Measurements from ENCODE around the gene CNTNAP5.

The CNTNAP5 gene

DNA sequence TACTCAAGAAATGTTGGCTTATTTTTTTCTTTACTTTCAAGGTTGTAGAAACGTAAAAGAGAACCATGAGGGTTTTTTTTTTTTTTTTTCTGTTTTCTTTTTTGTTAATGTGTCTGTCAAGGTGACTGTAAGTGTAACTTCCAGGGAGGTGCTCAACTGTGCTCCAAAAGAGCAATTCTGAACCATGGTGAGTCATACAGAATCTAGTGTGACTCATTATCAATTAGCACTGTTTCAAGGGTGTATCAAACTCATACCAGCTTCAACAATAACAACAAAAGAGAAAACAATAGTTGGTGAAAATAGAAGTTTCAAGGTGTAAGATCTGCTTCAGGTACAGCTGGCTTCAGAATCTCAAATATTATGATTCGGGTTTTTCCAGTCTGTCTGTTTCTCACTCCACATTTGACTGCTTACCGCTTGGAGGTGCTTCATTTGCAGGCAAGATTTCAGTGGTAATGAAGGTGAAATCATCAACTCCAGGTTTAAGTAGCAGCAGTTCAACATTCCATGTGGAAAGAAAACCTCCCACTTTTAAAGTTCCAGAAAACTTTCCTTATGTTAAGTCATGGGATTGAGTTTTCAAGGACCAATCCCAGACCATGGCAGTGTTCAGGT is 850.6 kb downstream of the CNTNAP5 start:
- H4K20me1 ChIP-seq (ENCODE audit: insufficient read depth, low read length, poor library complexity, severe bottlenecking): no peaks in the 10 kb centered on the region
- no peaks in the 10 kb centered on the region for H3K9me3 ChIP-seq (ENCODE audit: insufficient read depth, low read depth, low read length)
- H3F3A ChIP-seq (ENCODE audit: low read depth): no peaks in the 10 kb centered on the region
- H3K27me3 ChIP-seq (ENCODE audit: insufficient read depth, low read length, poor library complexity, severe bottlenecking): no peaks in the 10 kb centered on the region
- no peak overlapping the region for H2AFZ ChIP-seq (ENCODE audit: low read length)
- no peaks in the 10 kb centered on the region for H3K4me1 ChIP-seq (ENCODE audit: insufficient read depth, low read length, poor library complexity, severe bottlenecking)
- H3K9me2 ChIP-seq (replicated peaks; ENCODE audit: low read depth, low read length): no peaks in the 10 kb centered on the region
- no peak overlapping the region for H3K4me3 ChIP-seq (ENCODE audit: low read length, poor library complexity, severe bottlenecking)
- TF ChIP-seq, protein P1, sequence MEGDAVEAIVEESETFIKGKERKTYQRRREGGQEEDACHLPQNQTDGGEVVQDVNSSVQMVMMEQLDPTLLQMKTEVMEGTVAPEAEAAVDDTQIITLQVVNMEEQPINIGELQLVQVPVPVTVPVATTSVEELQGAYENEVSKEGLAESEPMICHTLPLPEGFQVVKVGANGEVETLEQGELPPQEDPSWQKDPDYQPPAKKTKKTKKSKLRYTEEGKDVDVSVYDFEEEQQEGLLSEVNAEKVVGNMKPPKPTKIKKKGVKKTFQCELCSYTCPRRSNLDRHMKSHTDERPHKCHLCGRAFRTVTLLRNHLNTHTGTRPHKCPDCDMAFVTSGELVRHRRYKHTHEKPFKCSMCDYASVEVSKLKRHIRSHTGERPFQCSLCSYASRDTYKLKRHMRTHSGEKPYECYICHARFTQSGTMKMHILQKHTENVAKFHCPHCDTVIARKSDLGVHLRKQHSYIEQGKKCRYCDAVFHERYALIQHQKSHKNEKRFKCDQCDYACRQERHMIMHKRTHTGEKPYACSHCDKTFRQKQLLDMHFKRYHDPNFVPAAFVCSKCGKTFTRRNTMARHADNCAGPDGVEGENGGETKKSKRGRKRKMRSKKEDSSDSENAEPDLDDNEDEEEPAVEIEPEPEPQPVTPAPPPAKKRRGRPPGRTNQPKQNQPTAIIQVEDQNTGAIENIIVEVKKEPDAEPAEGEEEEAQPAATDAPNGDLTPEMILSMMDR (conservative IDR thresholded peaks at IDR 0.05; ENCODE audit: low read length): no peak
- no peak for TF ChIP-seq EZH2phosphoT487 (IDR thresholded peaks at IDR 0.05; ENCODE audit: borderline replicate concordance)
- H3K9ac ChIP-seq (ENCODE audit: low read depth, low read length, poor library complexity, severe bottlenecking): no peak overlapping the region
- H3K4me2 ChIP-seq (ENCODE audit: low read depth, low read length, poor library complexity, severe bottlenecking): no peak overlapping the region
- no peaks in the 10 kb centered on the region for H3K79me2 ChIP-seq (ENCODE audit: insufficient read depth, low read length)
- no peaks in the 10 kb centered on the region for H3K36me3 ChIP-seq (ENCODE audit: insufficient read depth, low read length)

GRCh38 chr2:124877141-124877577 is 852.1 kb downstream of the CNTNAP5 start:
- H2AFZ ChIP-seq (ENCODE audit: low read length): no peak overlapping the region
- H3K4me2 ChIP-seq (ENCODE audit: low read depth, low read length, poor library complexity, severe bottlenecking): no peak overlapping the region

DNA sequence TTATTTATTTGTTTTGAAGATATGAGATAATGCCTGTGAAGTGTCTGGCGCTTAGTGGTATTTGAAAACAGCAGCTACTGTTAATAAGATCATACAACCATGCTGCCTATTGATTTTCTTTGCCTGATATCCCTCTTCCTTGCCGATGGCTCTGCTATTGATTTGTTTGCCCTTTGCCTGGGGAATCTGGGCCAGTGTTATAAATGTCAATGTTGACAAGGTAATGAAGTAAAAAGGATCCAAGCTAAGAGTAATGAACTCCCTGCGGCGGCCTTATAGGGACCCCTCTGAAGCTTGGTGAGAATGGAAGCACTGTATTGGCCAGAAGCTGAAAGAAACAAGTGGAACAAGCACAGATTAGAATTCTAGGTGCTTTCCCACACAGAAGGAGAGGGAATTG is 854.6 kb downstream of the CNTNAP5 start:
- Histone ChIP-seq H3K9me3 (ENCODE audit: insufficient read depth, low read depth, low read length) (no peaks in the 10 kb centered on the region), H3K9ac (ENCODE audit: low read depth, low read length, poor library complexity, severe bottlenecking) (no peak overlapping the region), H3K4me1 (ENCODE audit: insufficient read depth, low read length, poor library complexity, severe bottlenecking) (no peaks in the 10 kb centered on the region), H3F3A (ENCODE audit: low read depth) (no peaks in the 10 kb centered on the region), H3K79me2 (ENCODE audit: insufficient read depth, low read length) (no peaks in the 10 kb centered on the region), H4K20me1 (ENCODE audit: insufficient read depth, low read length, poor library complexity, severe bottlenecking) (no peaks in the 10 kb centered on the region), H3K4me2 (ENCODE audit: low read depth, low read length, poor library complexity, severe bottlenecking) (no peak overlapping the region), H3K36me3 (ENCODE audit: insufficient read depth, low read length) (no peaks in the 10 kb centered on the region), H2AFZ (ENCODE audit: low read length) (no peak overlapping the region), H3K27me3 (ENCODE audit: insufficient read depth, low read length, poor library complexity, severe bottlenecking) (no peaks in the 10 kb centered on the region), H3K9me2 (replicated peaks; ENCODE audit: low read depth, low read length) (no peaks in the 10 kb centered on the region), H3K4me3 (ENCODE audit: low read length, poor library complexity, severe bottlenecking) (no peak overlapping the region)
- TF ChIP-seq, protein P1 (conservative IDR thresholded peaks at IDR 0.05; ENCODE audit: low read length): no peak
- TF ChIP-seq EZH2phosphoT487 (IDR thresholded peaks at IDR 0.05; ENCODE audit: borderline replicate concordance): no peak

More at GRCh38 chr2:124877141-124877577, 852.1 kb downstream of the CNTNAP5 start:
- Histone ChIP-seq H3F3A (ENCODE audit: low read depth) (no peaks in the 10 kb centered on the region), H4K20me1 (ENCODE audit: insufficient read depth, low read length, poor library complexity, severe bottlenecking) (no peaks in the 10 kb centered on the region), H3K9me2 (replicated peaks; ENCODE audit: low read depth, low read length) (no peaks in the 10 kb centered on the region), H3K4me3 (ENCODE audit: low read length, poor library complexity, severe bottlenecking) (no peak overlapping the region), H3K4me1 (ENCODE audit: insufficient read depth, low read length, poor library complexity, severe bottlenecking) (no peaks in the 10 kb centered on the region), H3K27me3 (ENCODE audit: insufficient read depth, low read length, poor library complexity, severe bottlenecking) (no peaks in the 10 kb centered on the region), H3K9me3 (ENCODE audit: insufficient read depth, low read depth, low read length) (no peaks in the 10 kb centered on the region), H3K79me2 (ENCODE audit: insufficient read depth, low read length) (no peaks in the 10 kb centered on the region), H3K9ac (ENCODE audit: low read depth, low read length, poor library complexity, severe bottlenecking) (no peak overlapping the region), H3K36me3 (ENCODE audit: insufficient read depth, low read length) (no peaks in the 10 kb centered on the region)
- TF ChIP-seq EZH2phosphoT487 (IDR thresholded peaks at IDR 0.05; ENCODE audit: borderline replicate concordance): no peak
- TF ChIP-seq, protein P1 (conservative IDR thresholded peaks at IDR 0.05; ENCODE audit: low read length): no peak
